Measurements from ENCODE around the gene TRUB2. TPM values are rescaled to one million over a fixed set of nuclear protein-coding genes. Genes with fewer than 3 reads are reported as not detected.

Gene TRUB2
- total and polyA plus RNA-seq, 7 donors = 20.6 to 38.4 (median 28.3) TPM

- WGBS, 3 donors = 89 to 90% (median 89%) methylated on average over 9 of the region's 9 CpGs
- Histone ChIP-seq H3K36me3 (ENCODE audit: insufficient read depth in 1 of 2, low read depth in 1 of 2) (peaks cover 0 to 16% of the 10 kb centered on the region in 2 donors), H3K27me3 (ENCODE audit: insufficient read depth in 3 of 3, low read length in 2 of 3) (peaks cover 0 to 8% (median 3%) of the 10 kb centered on the region in 3 donors), H3K4me3 (no peak overlapping the region), H3K9me3 (no peaks in the 10 kb centered on the region), H3K4me1 (peaks cover 23% of the 10 kb centered on the region), H3K27ac (no peak overlapping the region)
- no peak for TF ChIP-seq CTCF (IDR thresholded peaks at IDR 0.05)
- intact Hi-C loops (cut with DNase I) = no loop called here
- DNase-seq (no peak), ATAC-seq (no peak)
Measured at GRCh38 chr9:128369024-128369706, 46.9 kb upstream of the TRUB2 start.

- 81 to 82% (median 82%) methylated on average over 4 of the region's 4 CpGs for WGBS, 3 donors
- intact Hi-C loops (cut with DNase I) = no loop called here
Measured at GRCh38 chr9:128365525-128365924, 43.3 kb upstream of the TRUB2 start.

GRCh38 chr9:128362774-128363173, 40.5 kb upstream of the TRUB2 start:
- H3K36me3 ChIP-seq (ENCODE audit: insufficient read depth in 1 of 2, low read depth in 1 of 2) = peaks cover 0 to 22% of the 10 kb centered on the region in 2 donors
- H3K9me3 ChIP-seq = no peaks in the 10 kb centered on the region
- ATAC-seq (no peak), DNase-seq (no peak)
- peaks cover 0 to 8% (median 3%) of the 10 kb centered on the region in 3 donors for H3K27me3 ChIP-seq (ENCODE audit: insufficient read depth in 3 of 3, low read length in 2 of 3)
- TF ChIP-seq CTCF (IDR thresholded peaks at IDR 0.05) = no peak
- intact Hi-C loops (cut with DNase I) = loop anchor here (1.0 to 5.0 kb wide), 2 partner anchors 50 kb away; no protein-coding TSS in a partner anchor
- H3K27ac ChIP-seq = peak overlapping the region; percentile 24
- H3K4me1 ChIP-seq = peaks cover 22% of the 10 kb centered on the region
- 48 to 58% (median 58%) methylated on average over 3 of the region's 3 CpGs for WGBS, 3 donors
- H3K4me3 ChIP-seq = no peak overlapping the region

More at GRCh38 chr9:128365525-128365924, 43.3 kb upstream of the TRUB2 start:
- Histone ChIP-seq H3K4me1 (peaks cover 30% of the 10 kb centered on the region), H3K27me3 (ENCODE audit: insufficient read depth in 3 of 3, low read length in 2 of 3) (peaks cover 0 to 8% (median 3%) of the 10 kb centered on the region in 3 donors), H3K9me3 (no peaks in the 10 kb centered on the region), H3K4me3 (peak overlapping the region; percentile 50), H3K36me3 (ENCODE audit: insufficient read depth in 1 of 2, low read depth in 1 of 2) (no peaks in the 10 kb centered on the region), H3K27ac (no peak overlapping the region)
- ATAC-seq (no peak), DNase-seq (no peak)
- no peak for TF ChIP-seq CTCF (IDR thresholded peaks at IDR 0.05)

GRCh38 chr9:128361986-128362646, 39.9 kb upstream of the TRUB2 start:
- ATAC-seq (peak; percentile 92 to 96 (median 94)), DNase-seq (peak; percentile 79 to 90)
- Histone ChIP-seq H3K4me3 (peak overlapping the region; percentile 62), H3K27ac (peak overlapping the region; percentile 24), H3K27me3 (ENCODE audit: insufficient read depth in 3 of 3, low read length in 2 of 3) (peaks cover 0 to 8% (median 3%) of the 10 kb centered on the region in 3 donors), H3K36me3 (ENCODE audit: insufficient read depth in 1 of 2, low read depth in 1 of 2) (peaks cover 0 to 28% of the 10 kb centered on the region in 2 donors), H3K9me3 (no peaks in the 10 kb centered on the region), H3K4me1 (peaks cover 22% of the 10 kb centered on the region)
- TF ChIP-seq CTCF (IDR thresholded peaks at IDR 0.05) = peak; percentile 87
- intact Hi-C loops (cut with DNase I) = loop anchor here (1.0 to 5.0 kb wide), 2 partner anchors 50 kb away; no protein-coding TSS in a partner anchor
- WGBS, 3 donors = 4 to 8% (median 6%) methylated on average over 20 of the region's 20 CpGs

Measured in psoas muscle (tissue), 8 donors.